ENCODE data around the gene ADAT1.

GRCh38 chr16:75618780-75619179, 4.3 kb downstream of the ADAT1 start:
- TF ChIP-seq CTCF (IDR thresholded peaks at IDR 0.05 in 2 of 3, conservative IDR thresholded peaks at IDR 0.05 in 1 of 3; ENCODE audit: borderline replicate concordance in 1 of 3, insufficient read depth in 1 of 3, low read depth in 2 of 3, low read length in 2 of 3) (no peak), POLR2AphosphoS5 (IDR thresholded peaks at IDR 0.05; ENCODE audit: low read depth, low read length) (no peak), ZNF274 (IDR thresholded peaks at IDR 0.05; ENCODE audit: low read depth, low read length) (no peak), POLR2A (IDR thresholded peaks at IDR 0.05; ENCODE audit: borderline replicate concordance, extremely low read depth, insufficient read depth, insufficient read length) (no peak), EZH2phosphoT487 (IDR thresholded peaks at IDR 0.05; ENCODE audit: borderline replicate concordance) (no peak), SP1 (IDR thresholded peaks at IDR 0.05; ENCODE audit: low read depth) (no peak), ATF3 (IDR thresholded peaks at IDR 0.05) (no peak), RAD21 (IDR thresholded peaks at IDR 0.05; ENCODE audit: low read depth) (no peak), YY1 (IDR thresholded peaks at IDR 0.05; ENCODE audit: extremely low read depth, insufficient replicate concordance, low read depth, low read length) (no peak)
